ENCODE measurements around the gene GSC2. TPM values are rescaled to one million over a fixed set of nuclear protein-coding genes. Genes with fewer than 3 reads are reported as not detected.

Gene GSC2
- total and polyA plus RNA-seq, 9 of the 15 experiments (the other 6 are each of a cell fraction or from before 2014, with no cell fraction given), result not detected

DNA sequence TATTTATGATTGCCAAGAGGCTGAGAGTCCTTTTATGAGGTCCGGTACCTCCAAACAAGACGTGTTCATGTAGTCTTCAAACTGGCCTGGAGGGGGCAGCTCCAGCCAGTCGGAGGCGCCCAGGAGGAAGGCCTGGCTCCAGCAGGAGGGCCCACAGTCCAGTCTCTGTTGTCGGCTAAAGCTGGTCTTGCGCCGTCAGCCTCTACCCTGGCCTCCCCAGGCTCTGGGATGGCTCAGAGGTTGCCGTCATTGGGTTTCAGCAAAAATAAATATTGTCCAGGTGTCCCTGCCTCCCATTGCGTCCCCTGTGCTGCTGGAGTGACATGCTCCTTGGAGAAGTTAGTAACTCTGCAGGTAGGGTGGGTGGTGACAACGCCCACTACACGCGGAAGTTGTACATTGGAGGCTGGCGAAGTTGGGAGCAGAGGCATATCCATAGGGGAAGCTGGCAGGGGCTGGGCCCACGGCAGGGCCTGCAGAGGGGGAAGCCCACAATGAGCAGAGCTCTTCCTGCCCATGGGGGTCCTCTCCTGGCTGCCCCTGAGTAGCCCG, 29.5 kb upstream of the GSC2 start (continued):
- TF ChIP-seq, protein P1, sequence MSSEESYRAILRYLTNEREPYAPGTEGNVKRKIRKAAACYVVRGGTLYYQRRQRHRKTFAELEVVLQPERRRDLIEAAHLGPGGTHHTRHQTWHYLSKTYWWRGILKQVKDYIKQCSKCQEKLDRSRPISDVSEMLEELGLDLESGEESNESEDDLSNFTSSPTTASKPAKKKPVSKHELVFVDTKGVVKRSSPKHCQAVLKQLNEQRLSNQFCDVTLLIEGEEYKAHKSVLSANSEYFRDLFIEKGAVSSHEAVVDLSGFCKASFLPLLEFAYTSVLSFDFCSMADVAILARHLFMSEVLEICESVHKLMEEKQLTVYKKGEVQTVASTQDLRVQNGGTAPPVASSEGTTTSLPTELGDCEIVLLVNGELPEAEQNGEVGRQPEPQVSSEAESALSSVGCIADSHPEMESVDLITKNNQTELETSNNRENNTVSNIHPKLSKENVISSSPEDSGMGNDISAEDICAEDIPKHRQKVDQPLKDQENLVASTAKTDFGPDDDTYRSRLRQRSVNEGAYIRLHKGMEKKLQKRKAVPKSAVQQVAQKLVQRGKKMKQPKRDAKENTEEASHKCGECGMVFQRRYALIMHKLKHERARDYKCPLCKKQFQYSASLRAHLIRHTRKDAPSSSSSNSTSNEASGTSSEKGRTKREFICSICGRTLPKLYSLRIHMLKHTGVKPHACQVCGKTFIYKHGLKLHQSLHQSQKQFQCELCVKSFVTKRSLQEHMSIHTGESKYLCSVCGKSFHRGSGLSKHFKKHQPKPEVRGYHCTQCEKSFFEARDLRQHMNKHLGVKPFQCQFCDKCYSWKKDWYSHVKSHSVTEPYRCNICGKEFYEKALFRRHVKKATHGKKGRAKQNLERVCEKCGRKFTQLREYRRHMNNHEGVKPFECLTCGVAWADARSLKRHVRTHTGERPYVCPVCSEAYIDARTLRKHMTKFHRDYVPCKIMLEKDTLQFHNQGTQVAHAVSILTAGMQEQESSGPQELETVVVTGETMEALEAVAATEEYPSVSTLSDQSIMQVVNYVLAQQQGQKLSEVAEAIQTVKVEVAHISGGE (CRISPR knock-in tag; IDR thresholded peaks at IDR 0.05), result 0 out of 6 replicates have a peak, but pooled peaks of 1 of the 3 experiments have one; percentile 11
- TF ChIP-seq THAP7 (CRISPR knock-in tag; IDR thresholded peaks at IDR 0.05) (no peak), YY1 (IDR thresholded peaks at IDR 0.05; ENCODE audit: borderline replicate concordance in 1 of 3, control insufficient read depth in 1 of 3, extremely low read depth in 1 of 3, insufficient read depth in 3 of 3, insufficient read length in 1 of 3, insufficient replicate concordance in 2 of 3, low read depth in 1 of 3, low read length in 2 of 3) (peak in 1 of 3 experiments; percentile 71), HES1 (IDR thresholded peaks at IDR 0.05; ENCODE audit: low read depth) (no peak), RHOXF2B (CRISPR knock-in tag; conservative IDR thresholded peaks at IDR 0.05) (no peak), MLX (CRISPR knock-in tag; conservative IDR thresholded peaks at IDR 0.05) (no peak), PATZ1 (CRISPR knock-in tag; IDR thresholded peaks at IDR 0.05; ENCODE audit: borderline replicate concordance) (no peak), ZNF232 (CRISPR knock-in tag; IDR thresholded peaks at IDR 0.05) (no peak), FOXJ3 (CRISPR knock-in tag; IDR thresholded peaks at IDR 0.05) (no peak), E2F4 (CRISPR knock-in tag; IDR thresholded peaks at IDR 0.05; ENCODE audit: low read depth) (no peak), NFIC (IDR thresholded peaks at IDR 0.05) (no peak), HDAC6 (IDR thresholded peaks at IDR 0.05; ENCODE audit: low read depth, low read length) (no peak), ZNF561 (CRISPR knock-in tag; conservative IDR thresholded peaks at IDR 0.05) (no peak)
- TF ChIP-seq, protein P2, sequence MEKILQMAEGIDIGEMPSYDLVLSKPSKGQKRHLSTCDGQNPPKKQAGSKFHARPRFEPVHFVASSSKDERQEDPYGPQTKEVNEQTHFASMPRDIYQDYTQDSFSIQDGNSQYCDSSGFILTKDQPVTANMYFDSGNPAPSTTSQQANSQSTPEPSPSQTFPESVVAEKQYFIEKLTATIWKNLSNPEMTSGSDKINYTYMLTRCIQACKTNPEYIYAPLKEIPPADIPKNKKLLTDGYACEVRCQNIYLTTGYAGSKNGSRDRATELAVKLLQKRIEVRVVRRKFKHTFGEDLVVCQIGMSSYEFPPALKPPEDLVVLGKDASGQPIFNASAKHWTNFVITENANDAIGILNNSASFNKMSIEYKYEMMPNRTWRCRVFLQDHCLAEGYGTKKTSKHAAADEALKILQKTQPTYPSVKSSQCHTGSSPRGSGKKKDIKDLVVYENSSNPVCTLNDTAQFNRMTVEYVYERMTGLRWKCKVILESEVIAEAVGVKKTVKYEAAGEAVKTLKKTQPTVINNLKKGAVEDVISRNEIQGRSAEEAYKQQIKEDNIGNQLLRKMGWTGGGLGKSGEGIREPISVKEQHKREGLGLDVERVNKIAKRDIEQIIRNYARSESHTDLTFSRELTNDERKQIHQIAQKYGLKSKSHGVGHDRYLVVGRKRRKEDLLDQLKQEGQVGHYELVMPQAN (IDR thresholded peaks at IDR 0.05; ENCODE audit: borderline replicate concordance), result no peak

All from K562 (cell line).